ENCODE measurements around the gene CFAP97. TPM values are rescaled to one million over a fixed set of nuclear protein-coding genes. Genes with fewer than 3 reads are reported as not detected.
"Not testable (repeated sequence)": the region's sequence is repeated elsewhere in the genome, so short reads cannot be mapped to it uniquely, and the experiment has no call there.

The CFAP97 gene
- total RNA-seq, 1 donor from 2014 or later, result 46.9 TPM

GRCh38 chr4:185119927-185120630 lies 83.7 kb downstream of the CFAP97 start:
- intact Hi-C loops (cut with micrococcal nuclease), result no loop called here
- H3K27me3 Mint-ChIP-seq (ENCODE audit: low read depth), result peaks cover 52% of the 10 kb centered on the region
- peaks cover 8% of the 10 kb centered on the region for H3K4me1 Mint-ChIP-seq (ENCODE audit: low read depth)
- H3K4me3 Mint-ChIP-seq (ENCODE audit: low read depth), result no peak overlapping the region
- no peak for DNase-seq (ENCODE audit: low spot score)
- no peak overlapping the region for H3K27ac Mint-ChIP-seq
- no peaks in the 10 kb centered on the region for H3K36me3 Mint-ChIP-seq (ENCODE audit: low read depth)
- H3K9me3 Mint-ChIP-seq, result no peaks in the 10 kb centered on the region

- H3K9me3 Mint-ChIP-seq; H3K27ac Mint-ChIP-seq; H3K4me1 Mint-ChIP-seq (ENCODE audit: low read depth); H3K36me3 Mint-ChIP-seq (ENCODE audit: low read depth); H3K4me3 Mint-ChIP-seq (ENCODE audit: low read depth); DNase-seq (ENCODE audit: low spot score); intact Hi-C loops (cut with micrococcal nuclease): not testable (repeated sequence)
- peaks cover 47% of the 10 kb centered on the region for H3K27me3 Mint-ChIP-seq (ENCODE audit: low read depth)
Observed at GRCh38 chr4:185119467-185119866, 84.3 kb downstream of the CFAP97 start.

GRCh38 chr4:185118876-185119275 lies 84.9 kb downstream of the CFAP97 start:
- no peak for DNase-seq (ENCODE audit: low spot score)
- H3K9me3 Mint-ChIP-seq, result no peaks in the 10 kb centered on the region
- H3K27me3 Mint-ChIP-seq (ENCODE audit: low read depth), result peaks cover 44% of the 10 kb centered on the region
- H3K36me3 Mint-ChIP-seq (ENCODE audit: low read depth), result no peaks in the 10 kb centered on the region
- intact Hi-C loops (cut with micrococcal nuclease), result no loop called here
- H3K4me3 Mint-ChIP-seq (ENCODE audit: low read depth), result no peak overlapping the region
- H3K27ac Mint-ChIP-seq, result no peak overlapping the region
- peaks cover 8% of the 10 kb centered on the region for H3K4me1 Mint-ChIP-seq (ENCODE audit: low read depth)

GRCh38 chr4:185117300-185117934 lies 86.4 kb downstream of the CFAP97 start:
- no peaks in the 10 kb centered on the region for H3K9me3 Mint-ChIP-seq
- no peak overlapping the region for H3K27ac Mint-ChIP-seq
- peaks cover 37% of the 10 kb centered on the region for H3K27me3 Mint-ChIP-seq (ENCODE audit: low read depth)
- H3K4me3 Mint-ChIP-seq (ENCODE audit: low read depth), result no peak overlapping the region
- DNase-seq (ENCODE audit: low spot score), result no peak
- peaks cover 3% of the 10 kb centered on the region for H3K4me1 Mint-ChIP-seq (ENCODE audit: low read depth)
- intact Hi-C loops (cut with micrococcal nuclease), result no loop called here
- no peaks in the 10 kb centered on the region for H3K36me3 Mint-ChIP-seq (ENCODE audit: low read depth)

GRCh38 chr4:185115827-185116232 lies 88.0 kb downstream of the CFAP97 start:
- Mint-ChIP-seq H3K27ac (no peak overlapping the region), H3K4me3 (ENCODE audit: low read depth) (no peak overlapping the region), H3K9me3 (no peaks in the 10 kb centered on the region), H3K4me1 (ENCODE audit: low read depth) (peaks cover 6% of the 10 kb centered on the region), H3K27me3 (ENCODE audit: low read depth) (peaks cover 34% of the 10 kb centered on the region), H3K36me3 (ENCODE audit: low read depth) (no peaks in the 10 kb centered on the region)
- intact Hi-C loops (cut with micrococcal nuclease), result no loop called here
- no peak for DNase-seq (ENCODE audit: low spot score)

GRCh38 chr4:185113340-185113739 lies 90.5 kb downstream of the CFAP97 start:
- Mint-ChIP-seq H3K27ac (no peak overlapping the region), H3K27me3 (ENCODE audit: low read depth) (peaks cover 24% of the 10 kb centered on the region), H3K4me3 (ENCODE audit: low read depth) (no peak overlapping the region), H3K4me1 (ENCODE audit: low read depth) (peaks cover 8% of the 10 kb centered on the region), H3K9me3 (no peaks in the 10 kb centered on the region), H3K36me3 (ENCODE audit: low read depth) (no peaks in the 10 kb centered on the region)
- DNase-seq (ENCODE audit: low spot score), result no peak
- intact Hi-C loops (cut with micrococcal nuclease), result no loop called here

- no peaks in the 10 kb centered on the region for H3K36me3 Mint-ChIP-seq (ENCODE audit: low read depth)
- H3K27me3 Mint-ChIP-seq (ENCODE audit: low read depth), result peaks cover 31% of the 10 kb centered on the region
- peaks cover 8% of the 10 kb centered on the region for H3K4me1 Mint-ChIP-seq (ENCODE audit: low read depth)
- H3K27ac Mint-ChIP-seq, result no peak overlapping the region
- no peaks in the 10 kb centered on the region for H3K9me3 Mint-ChIP-seq
- DNase-seq (ENCODE audit: low spot score), result no peak
- intact Hi-C loops (cut with micrococcal nuclease), result no loop called here
- no peak overlapping the region for H3K4me3 Mint-ChIP-seq (ENCODE audit: low read depth)
Observed at GRCh38 chr4:185112104-185112503, 91.7 kb downstream of the CFAP97 start.

- H3K27ac Mint-ChIP-seq, result no peak overlapping the region
- DNase-seq (ENCODE audit: low spot score), result no peak
- H3K4me1 Mint-ChIP-seq (ENCODE audit: low read depth), result peaks cover 5% of the 10 kb centered on the region
- no peaks in the 10 kb centered on the region for H3K9me3 Mint-ChIP-seq
- H3K4me3 Mint-ChIP-seq (ENCODE audit: low read depth), result no peak overlapping the region
- intact Hi-C loops (cut with micrococcal nuclease), result no loop called here
- no peaks in the 10 kb centered on the region for H3K36me3 Mint-ChIP-seq (ENCODE audit: low read depth)
- H3K27me3 Mint-ChIP-seq (ENCODE audit: low read depth), result peaks cover 33% of the 10 kb centered on the region
Observed at GRCh38 chr4:185110375-185110823, 93.4 kb downstream of the CFAP97 start.

- DNase-seq (ENCODE audit: low spot score), result no peak
- H3K27me3 Mint-ChIP-seq (ENCODE audit: low read depth), result peaks cover 35% of the 10 kb centered on the region
- no peaks in the 10 kb centered on the region for H3K36me3 Mint-ChIP-seq (ENCODE audit: low read depth)
- no peak overlapping the region for H3K4me3 Mint-ChIP-seq (ENCODE audit: low read depth)
- H3K4me1 Mint-ChIP-seq (ENCODE audit: low read depth), result peaks cover 5% of the 10 kb centered on the region
- no peaks in the 10 kb centered on the region for H3K9me3 Mint-ChIP-seq
- intact Hi-C loops (cut with micrococcal nuclease), result no loop called here
- no peak overlapping the region for H3K27ac Mint-ChIP-seq
Observed at GRCh38 chr4:185109736-185110135, 94.1 kb downstream of the CFAP97 start.

Other genes with a start within 250 kb of the CFAP97 start
- gene HELT, start 185.5 kb downstream of the CFAP97 start, total RNA-seq, result not detected in 2 replicates
- gene SLC25A4, start 60.7 kb downstream of the CFAP97 start, total RNA-seq, result 5.0 and 6.0 TPM in 2 replicates
- gene SNX25, start 5.6 kb upstream of the CFAP97 start, total RNA-seq, result 24.1 and 25.0 TPM in 2 replicates
- gene LRP2BP, start 191.9 kb upstream of the CFAP97 start, total RNA-seq, result 0.55 and 0.67 TPM in 2 replicates
- gene ANKRD37, start 192.8 kb upstream of the CFAP97 start, total RNA-seq, result 23.0 and 23.4 TPM in 2 replicates
- gene UFSP2, start 222.0 kb upstream of the CFAP97 start, total RNA-seq, result 26.4 and 34.5 TPM in 2 replicates